Measurements from ENCODE around the gene TRIM31. TPM values are rescaled to one million over a fixed set of nuclear protein-coding genes. Genes with fewer than 3 reads are reported as not detected.

TRIM31 gene
- total RNA-seq, 1 experiment from 2014 or later, result not detected

- H3K27me3 Mint-ChIP-seq (ENCODE audit: low read depth), result peaks cover 96% of the 10 kb centered on the region
- H2BK20ac ChIP-seq (ENCODE audit: low read depth, low read length, poor library complexity, severe bottlenecking), result no peak overlapping the region
- H3K4me1 ChIP-seq (ENCODE audit: insufficient read depth, low read length), result peaks cover 5% of the 10 kb centered on the region; the same call in 1 of the 2 replicates
- H3K9me3 ChIP-seq (ENCODE audit: control insufficient read depth, low read depth, low read length), result no peaks in the 10 kb centered on the region
- no peak overlapping the region for H3K56ac ChIP-seq (ENCODE audit: insufficient read length, low read depth, low read length)
- no peak overlapping the region for H4K91ac ChIP-seq (ENCODE audit: insufficient read length, low read depth, low read length)
- peaks cover 30% of the 10 kb centered on the region; the same call in 1 of the 2 replicates for H3K27me3 ChIP-seq (ENCODE audit: insufficient read depth, low read length)
- H2BK12ac ChIP-seq (ENCODE audit: insufficient read length, low read depth, low read length), result no peak overlapping the region
- no peak overlapping the region for H3K9ac ChIP-seq (ENCODE audit: extremely low read depth, insufficient read length, low read length)
- no peak for TF ChIP-seq CTCF (conservative IDR thresholded peaks at IDR 0.05)
- no peak overlapping the region for H2BK120ac ChIP-seq (ENCODE audit: low read depth, low read length, poor library complexity, severe bottlenecking)
- peaks cover 0 to 2% of the 10 kb centered on the region in 2 experiments; a peak in 2 of 5 replicates for H3K9me3 Mint-ChIP-seq
- H3K14ac ChIP-seq (ENCODE audit: insufficient read depth, low read length), result no peak overlapping the region
- H3K27ac ChIP-seq (ENCODE audit: insufficient read length, low read depth, low read length), result no peak overlapping the region
- no peak overlapping the region for H2AK5ac ChIP-seq (ENCODE audit: insufficient read length, low read length)
- no peak overlapping the region for H4K5ac ChIP-seq (ENCODE audit: insufficient read length, low read depth, low read length)
- no peak overlapping the region for H3K27ac Mint-ChIP-seq
- H2BK5ac ChIP-seq (ENCODE audit: insufficient read length, low read length), result no peak overlapping the region
- no peak overlapping the region for H3T11ph ChIP-seq (ENCODE audit: low read length)
- peaks cover 26 to 27% of the 10 kb centered on the region in 2 experiments for H3K4me1 Mint-ChIP-seq
- no peak overlapping the region for H3K4me2 ChIP-seq (ENCODE audit: insufficient read depth, insufficient read length, low read length)
- no peak overlapping the region for H3K4ac ChIP-seq (ENCODE audit: low read depth, low read length)
- H4K20me1 ChIP-seq (ENCODE audit: control insufficient read depth, insufficient read depth, insufficient read length), result no peaks in the 10 kb centered on the region
- H3K4me3 Mint-ChIP-seq, result no peak overlapping the region
- H2BK15ac ChIP-seq (ENCODE audit: low read depth, low read length), result no peak overlapping the region
- no peak overlapping the region for H3K23ac ChIP-seq (ENCODE audit: insufficient read length, low read depth, low read length)
- no peak overlapping the region for H4K8ac ChIP-seq (replicated peaks; ENCODE audit: insufficient read length, low read depth, low read length)
- WGBS (ENCODE audit: extremely low coverage, insufficient read length, low lambda C conversion rate), result no CpG with 5 or more reads among the region's 1 CpG
- DNase-seq, result no peak
- no peak overlapping the region for H3K18ac ChIP-seq (ENCODE audit: insufficient read length, low read depth, low read length)
- H2AFZ ChIP-seq (ENCODE audit: low read length), result no peak overlapping the region
- no peaks in the 10 kb centered on the region for H3K79me2 ChIP-seq (ENCODE audit: insufficient read depth, low read length)
- no peaks in the 10 kb centered on the region for H3K79me1 ChIP-seq (ENCODE audit: insufficient read depth, low read depth, low read length, poor library complexity, severe bottlenecking)
- peaks cover 11% of the 10 kb centered on the region for H3K23me2 ChIP-seq (ENCODE audit: insufficient read length, low read depth, low read length, poor library complexity, severe bottlenecking)
- peaks cover 0 to 2% (median 0%) of the 10 kb centered on the region in 3 experiments; a peak in 1 of 7 replicates for H3K36me3 Mint-ChIP-seq (ENCODE audit: insufficient read depth in 1 of 3, low read depth in 3 of 3)
Measured at GRCh38 chr6:30096829-30097228, 16.1 kb downstream of the TRIM31 start.
